Measurements from ENCODE around the gene PAFAH2. TPM values are rescaled to one million over a fixed set of nuclear protein-coding genes. Genes with fewer than 3 reads are reported as not detected.
A peak's percentile ranks its signal among the peaks of the same experiment; 100 is the strongest.

PAFAH2 gene
- total and polyA plus RNA-seq, 3 experiments from 2014 or later, result 11.8 to 28.6 (median 12.1) TPM

DNA sequence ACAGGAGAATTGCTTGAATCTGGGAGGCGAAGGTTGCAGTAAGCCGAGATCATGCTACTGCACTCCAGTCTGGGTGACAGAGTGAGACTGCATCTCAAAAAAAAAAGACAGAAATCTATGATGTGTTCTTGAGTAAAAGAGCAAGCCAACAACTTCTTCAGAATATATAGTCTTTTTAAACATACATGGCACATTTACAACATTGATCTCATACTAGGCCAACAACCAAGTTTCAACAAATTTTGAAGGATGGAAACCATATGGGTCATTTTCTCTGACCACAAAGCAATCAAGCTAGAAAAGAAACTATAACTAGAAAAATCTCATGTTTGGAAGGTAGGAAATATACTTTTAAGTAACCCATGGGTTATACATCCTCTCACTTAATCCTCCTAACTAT is 38.3 kb downstream of the PAFAH2 start:
- H3K27me3 ChIP-seq (ENCODE audit: insufficient read depth, low read length, poor library complexity, severe bottlenecking), result no peaks in the 10 kb centered on the region
- Mint-ChIP-seq H3K27ac (peak overlapping the region in 5 of 8 donors; percentile 43 to 64 (median 57)), H3K4me1 (peaks cover 3 to 13% (median 9%) of the 10 kb centered on the region in 3 donors), H3K4me3 (no peak overlapping the region), H3K27me3 (no peaks in the 10 kb centered on the region), H3K36me3 (peaks cover 16 to 71% (median 45%) of the 10 kb centered on the region in 3 donors), H3K9me3 (no peaks in the 10 kb centered on the region)
- DNase-seq, result no peak
- H3K27ac ChIP-seq (ENCODE audit: low read depth, low read length), result no peak overlapping the region
- no peak overlapping the region for H3K4me3 ChIP-seq (ENCODE audit: low read length)
- no peaks in the 10 kb centered on the region for H3K4me1 ChIP-seq (ENCODE audit: insufficient read depth, low read length)
- H3K36me3 ChIP-seq (ENCODE audit: insufficient read depth, low read length), result peaks cover 26% of the 10 kb centered on the region
- ChIA-PET POLR2A (no interaction called here), CTCF (interaction anchor here (1.2 kb wide), 1 partner anchor 8 kb away, joined by 3 read pairs; no protein-coding TSS in a partner anchor)
- H3K9me3 ChIP-seq (ENCODE audit: low read length), result no peaks in the 10 kb centered on the region

GRCh38 chr1:25958465-25958864 is 39.4 kb downstream of the PAFAH2 start:
- ChIA-PET POLR2A (interaction anchor here (0.7 kb wide), 1 partner anchor 37 kb away, joined by 4 read pairs; no protein-coding TSS in a partner anchor), CTCF (interaction anchor here (1.2 kb wide), 1 partner anchor 10 kb away, joined by 5 read pairs; no protein-coding TSS in a partner anchor)
- H3K4me3 Mint-ChIP-seq, result no peak overlapping the region
- peaks cover 0 to 15% (median 10%) of the 10 kb centered on the region in 3 donors for H3K4me1 Mint-ChIP-seq
- Histone ChIP-seq H3K9me3 (ENCODE audit: low read length) (no peaks in the 10 kb centered on the region), H3K36me3 (ENCODE audit: insufficient read depth, low read length) (peaks cover 22% of the 10 kb centered on the region), H3K4me1 (ENCODE audit: insufficient read depth, low read length) (no peaks in the 10 kb centered on the region), H3K27ac (ENCODE audit: low read depth, low read length) (no peak overlapping the region), H3K27me3 (ENCODE audit: insufficient read depth, low read length, poor library complexity, severe bottlenecking) (no peaks in the 10 kb centered on the region), H3K4me3 (ENCODE audit: low read length) (no peak overlapping the region)
- no peak for DNase-seq
- H3K27ac Mint-ChIP-seq, result peak overlapping the region in 4 of 8 donors; percentile 47 to 88 (median 66)
- no peaks in the 10 kb centered on the region for H3K9me3 Mint-ChIP-seq
- H3K36me3 Mint-ChIP-seq, result peaks cover 16 to 61% (median 41%) of the 10 kb centered on the region in 3 donors
- no peaks in the 10 kb centered on the region for H3K27me3 Mint-ChIP-seq

GRCh38 chr1:25955553-25955952 is 42.3 kb downstream of the PAFAH2 start:
- DNase-seq, result no peak
- no peaks in the 10 kb centered on the region for H3K27me3 ChIP-seq (ENCODE audit: insufficient read depth, low read length, poor library complexity, severe bottlenecking)
- peaks cover 5% of the 10 kb centered on the region for H3K36me3 ChIP-seq (ENCODE audit: insufficient read depth, low read length)
- ChIA-PET CTCF (interaction anchor here (1.0 to 1.1 kb wide), 2 partner anchors 35 to 60 kb away, joined by 3 read pairs; no protein-coding TSS in a partner anchor), POLR2A (no interaction called here)
- no peak overlapping the region for H3K27ac ChIP-seq (ENCODE audit: low read depth, low read length)
- no peaks in the 10 kb centered on the region for H3K27me3 Mint-ChIP-seq
- no peaks in the 10 kb centered on the region for H3K9me3 ChIP-seq (ENCODE audit: low read length)
- H3K9me3 Mint-ChIP-seq, result no peaks in the 10 kb centered on the region
- no peaks in the 10 kb centered on the region for H3K4me1 ChIP-seq (ENCODE audit: insufficient read depth, low read length)
- peaks cover 16 to 34% (median 22%) of the 10 kb centered on the region in 3 donors for H3K36me3 Mint-ChIP-seq
- H3K4me3 ChIP-seq (ENCODE audit: low read length), result no peak overlapping the region
- H3K4me3 Mint-ChIP-seq, result no peak overlapping the region
- peaks cover 0 to 15% (median 10%) of the 10 kb centered on the region in 3 donors for H3K4me1 Mint-ChIP-seq
- peak overlapping the region in 5 of 8 donors; percentile 72 to 98 (median 87) for H3K27ac Mint-ChIP-seq

GRCh38 chr1:25954282-25954938 is 43.5 kb downstream of the PAFAH2 start:
- no peak overlapping the region for H3K27ac ChIP-seq (ENCODE audit: low read depth, low read length)
- DNase-seq, result no peak
- no peaks in the 10 kb centered on the region for H3K36me3 ChIP-seq (ENCODE audit: insufficient read depth, low read length)
- Mint-ChIP-seq H3K27ac (peak overlapping the region in 7 of 8 donors; percentile 60 to 93 (median 74)), H3K27me3 (no peaks in the 10 kb centered on the region), H3K4me1 (peaks cover 0 to 15% (median 10%) of the 10 kb centered on the region in 3 donors), H3K9me3 (no peaks in the 10 kb centered on the region), H3K36me3 (peaks cover 12 to 23% (median 13%) of the 10 kb centered on the region in 3 donors), H3K4me3 (peak overlapping the region in 1 of 7 donors; percentile 32)
- ChIA-PET CTCF (interaction anchor here (1.0 kb wide), 1 partner anchor 59 kb away, joined by 3 read pairs; no protein-coding TSS in a partner anchor), POLR2A (no interaction called here)
- H3K9me3 ChIP-seq (ENCODE audit: low read length), result no peaks in the 10 kb centered on the region
- H3K27me3 ChIP-seq (ENCODE audit: insufficient read depth, low read length, poor library complexity, severe bottlenecking), result no peaks in the 10 kb centered on the region
- no peaks in the 10 kb centered on the region for H3K4me1 ChIP-seq (ENCODE audit: insufficient read depth, low read length)
- no peak overlapping the region for H3K4me3 ChIP-seq (ENCODE audit: low read length)

GRCh38 chr1:25952841-25953401 is 44.9 kb downstream of the PAFAH2 start:
- Mint-ChIP-seq H3K4me3 (no peak overlapping the region), H3K4me1 (peaks cover 0 to 15% (median 10%) of the 10 kb centered on the region in 3 donors), H3K27me3 (no peaks in the 10 kb centered on the region), H3K36me3 (peaks cover 4 to 8% (median 6%) of the 10 kb centered on the region in 3 donors), H3K27ac (peak overlapping the region in 1 of 8 donors; percentile 51), H3K9me3 (no peaks in the 10 kb centered on the region)
- POLR2A ChIA-PET, result no interaction called here
- Histone ChIP-seq H3K4me3 (ENCODE audit: low read length) (no peak overlapping the region), H3K27me3 (ENCODE audit: insufficient read depth, low read length, poor library complexity, severe bottlenecking) (no peaks in the 10 kb centered on the region), H3K36me3 (ENCODE audit: insufficient read depth, low read length) (no peaks in the 10 kb centered on the region), H3K9me3 (ENCODE audit: low read length) (no peaks in the 10 kb centered on the region), H3K27ac (ENCODE audit: low read depth, low read length) (no peak overlapping the region), H3K4me1 (ENCODE audit: insufficient read depth, low read length) (no peaks in the 10 kb centered on the region)
- no peak for DNase-seq
- CTCF ChIA-PET, result no interaction called here

GRCh38 chr1:25948641-25949040 is 49.2 kb downstream of the PAFAH2 start:
- H3K4me3 ChIP-seq (ENCODE audit: low read length), result no peak overlapping the region
- ChIA-PET POLR2A (no interaction called here), CTCF (interaction anchor here (0.7 to 1.4 kb wide), 4 partner anchors 9 to 382 kb away, joined by 3 to 5 read pairs (median 3); partner anchors contain the start of gene ZNF593)
- Mint-ChIP-seq H3K4me3 (no peak overlapping the region), H3K4me1 (no peaks in the 10 kb centered on the region), H3K27me3 (no peaks in the 10 kb centered on the region), H3K27ac (no peak overlapping the region), H3K9me3 (peaks cover 0 to 9% (median 3%) of the 10 kb centered on the region in 5 donors), H3K36me3 (peaks cover 0 to 8% (median 0%) of the 10 kb centered on the region in 3 donors)
- H3K36me3 ChIP-seq (ENCODE audit: insufficient read depth, low read length), result no peaks in the 10 kb centered on the region
- no peaks in the 10 kb centered on the region for H3K4me1 ChIP-seq (ENCODE audit: insufficient read depth, low read length)
- no peak overlapping the region for H3K27ac ChIP-seq (ENCODE audit: low read depth, low read length)
- no peak for DNase-seq
- no peaks in the 10 kb centered on the region for H3K9me3 ChIP-seq (ENCODE audit: low read length)
- H3K27me3 ChIP-seq (ENCODE audit: insufficient read depth, low read length, poor library complexity, severe bottlenecking), result no peaks in the 10 kb centered on the region

DNA sequence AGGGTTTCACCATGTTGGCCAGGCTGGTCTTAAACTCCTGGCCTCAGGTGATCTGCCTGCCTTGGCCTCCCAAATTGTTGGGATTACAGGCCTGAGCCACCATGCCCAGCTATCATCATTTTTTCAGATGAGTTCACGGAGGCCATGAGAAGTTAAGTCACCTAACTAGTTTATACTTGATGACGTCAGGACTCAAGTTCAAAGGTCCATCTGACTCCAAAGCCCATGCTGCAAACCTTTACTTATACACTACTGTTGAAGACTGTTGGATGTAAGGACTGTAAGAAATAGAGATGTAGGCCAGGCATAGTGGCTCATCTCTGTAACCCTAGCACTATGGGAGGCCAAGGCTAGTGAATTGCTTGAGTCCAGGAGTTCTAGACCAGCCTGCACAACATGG is 50.8 kb downstream of the PAFAH2 start:
- H3K27ac ChIP-seq (ENCODE audit: low read depth, low read length), result no peak overlapping the region
- no peaks in the 10 kb centered on the region for H3K4me1 ChIP-seq (ENCODE audit: insufficient read depth, low read length)
- Mint-ChIP-seq H3K4me3 (no peak overlapping the region), H3K4me1 (no peaks in the 10 kb centered on the region), H3K9me3 (peaks cover 5 to 23% (median 14%) of the 10 kb centered on the region in 5 donors), H3K27me3 (peaks cover 3% of the 10 kb centered on the region in 2 donors), H3K36me3 (peaks cover 0 to 23% (median 2%) of the 10 kb centered on the region in 3 donors), H3K27ac (no peak overlapping the region)
- ChIA-PET POLR2A (no interaction called here), CTCF (no interaction called here)
- DNase-seq, result no peak
- H3K36me3 ChIP-seq (ENCODE audit: insufficient read depth, low read length), result no peaks in the 10 kb centered on the region
- no peaks in the 10 kb centered on the region for H3K9me3 ChIP-seq (ENCODE audit: low read length)
- H3K4me3 ChIP-seq (ENCODE audit: low read length), result no peak overlapping the region
- H3K27me3 ChIP-seq (ENCODE audit: insufficient read depth, low read length, poor library complexity, severe bottlenecking), result no peaks in the 10 kb centered on the region

DNA sequence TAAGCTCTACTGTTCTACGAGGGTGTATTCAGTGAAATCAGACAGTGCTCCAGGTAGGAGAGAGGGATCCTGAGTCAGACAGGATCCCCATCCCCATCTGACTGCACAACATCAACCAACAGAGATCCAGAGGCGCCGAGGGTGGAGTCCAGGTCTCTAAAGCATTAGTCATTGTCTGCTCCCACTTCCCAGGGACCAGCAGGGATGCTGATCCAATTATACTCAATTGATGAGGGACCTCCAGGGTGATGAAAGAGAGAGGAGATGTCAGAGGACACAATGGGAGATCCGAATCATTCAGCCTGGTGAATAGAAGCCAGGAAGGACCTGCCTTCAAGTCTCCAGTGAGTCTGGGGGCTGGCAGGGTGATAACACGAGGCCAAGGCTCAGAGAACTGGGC is 52.1 kb downstream of the PAFAH2 start:
- H3K27ac Mint-ChIP-seq, result no peak overlapping the region
- H3K4me3 Mint-ChIP-seq, result no peak overlapping the region
- Histone ChIP-seq H3K36me3 (ENCODE audit: insufficient read depth, low read length) (no peaks in the 10 kb centered on the region), H3K27me3 (ENCODE audit: insufficient read depth, low read length, poor library complexity, severe bottlenecking) (no peaks in the 10 kb centered on the region), H3K9me3 (ENCODE audit: low read length) (no peaks in the 10 kb centered on the region), H3K4me1 (ENCODE audit: insufficient read depth, low read length) (no peaks in the 10 kb centered on the region), H3K27ac (ENCODE audit: low read depth, low read length) (no peak overlapping the region), H3K4me3 (ENCODE audit: low read length) (no peak overlapping the region)
- no peak for DNase-seq
- peaks cover 0 to 27% (median 2%) of the 10 kb centered on the region in 3 donors for H3K36me3 Mint-ChIP-seq
- ChIA-PET CTCF (no interaction called here), POLR2A (no interaction called here)
- H3K9me3 Mint-ChIP-seq, result peaks cover 5 to 23% (median 16%) of the 10 kb centered on the region in 5 donors
- no peaks in the 10 kb centered on the region for H3K4me1 Mint-ChIP-seq
- peaks cover 3% of the 10 kb centered on the region in 2 donors for H3K27me3 Mint-ChIP-seq
